Keratinocyte (primary cell): ENCODE measurements around the gene KLF2. TPM values are rescaled to one million over a fixed set of nuclear protein-coding genes. Genes with fewer than 3 reads are reported as not detected.

ENCODE experiments used
- DNase-seq: peaks from one replicate; pipeline ENCODE4 v3.0.0-alpha.2; 2011; ENCODE audit warnings: low read depth, missing footprints, low spot score
- FAIRE-seq: peaks from 2 replicates; lab custom pipeline; 2011; peaks lifted over from hg19 to GRCh38; lab: Jason Lieb, UNC
- H2AFZ ChIP-seq: 2 replicates; pipeline ENCODE4 v1.6.0; 2012; ENCODE audit warnings: low read length, control low read depth, inconsistent platforms; ENCODE audit not compliant: control insufficient read depth
- H3K27ac ChIP-seq: 2 replicates; pipeline ENCODE4 v1.5.1; 2011; ENCODE audit warnings: low read length; ENCODE audit not compliant: control insufficient read depth, insufficient read depth
- H3K27me3 ChIP-seq: 3 replicates; pipeline ENCODE4 v1.6.0; 2011; ENCODE audit warnings: low read length; ENCODE audit not compliant: control insufficient read depth, insufficient read depth; ENCODE audit errors: extremely low read depth
- H3K36me3 ChIP-seq, 2 experiments: 2 replicates in 1 of 2; 3 replicates in 1 of 2; pipeline ENCODE4 v1.5.1; 2011; ENCODE audit warnings: low read length in 2 of 2, mild to moderate bottlenecking in 1 of 2; ENCODE audit not compliant: control insufficient read depth in 2 of 2, insufficient read depth in 2 of 2; ENCODE audit errors: extremely low read depth in 1 of 2
- H3K4me1 ChIP-seq: 3 replicates; pipeline ENCODE4 v1.5.1; 2011; ENCODE audit warnings: low read length; ENCODE audit not compliant: control insufficient read depth, insufficient read depth; ENCODE audit errors: extremely low read depth
- H3K4me2 ChIP-seq: 3 replicates; pipeline ENCODE4 v1.6.0; 2011; ENCODE audit warnings: low read depth, low read length; ENCODE audit not compliant: control insufficient read depth, insufficient read depth; ENCODE audit errors: extremely low read depth
- H3K4me3 ChIP-seq, 3 experiments: fragments of 200-600 bp in 1 of 3; sonication (generic) in 1 of 3; 2 replicates in 2 of 3; 3 replicates in 1 of 3; pipeline ENCODE4 v1.5.1; 2011 to 2016; ENCODE audit warnings: low read length in 3 of 3, mild to moderate bottlenecking in 3 of 3, control low read depth in 2 of 3, inconsistent platforms in 1 of 3, low read depth in 1 of 3, mixed read lengths in 1 of 3, mixed run types in 1 of 3, moderate library complexity in 1 of 3; ENCODE audit not compliant: control insufficient read depth in 2 of 3, insufficient read depth in 2 of 3; ENCODE audit errors: extremely low read depth in 1 of 3
- H3K79me2 ChIP-seq: 2 replicates; pipeline ENCODE4 v1.6.0; 2012; ENCODE audit warnings: low read length; ENCODE audit not compliant: control insufficient read depth, insufficient read depth
- H3K9ac ChIP-seq: 3 replicates; pipeline ENCODE4 v1.6.0; 2011; ENCODE audit warnings: low read length; ENCODE audit not compliant: control insufficient read depth, insufficient read depth; ENCODE audit errors: extremely low read depth
- H3K9me1 ChIP-seq: 3 replicates; pipeline ENCODE4 v1.6.0; 2011; ENCODE audit warnings: low read length; ENCODE audit not compliant: control insufficient read depth, insufficient read depth; ENCODE audit errors: extremely low read depth
- H3K9me3 ChIP-seq: 2 replicates; pipeline ENCODE4 v1.5.1; 2012; ENCODE audit warnings: low read depth, low read length; ENCODE audit not compliant: control insufficient read depth
- H4K20me1 ChIP-seq: 3 replicates; pipeline ENCODE4 v1.6.0; 2011; ENCODE audit warnings: low read length; ENCODE audit not compliant: control insufficient read depth, insufficient read depth; ENCODE audit errors: extremely low read depth
- EZH2 ChIP-seq: IDR thresholded peaks from one replicate; pipeline ENCODE4 v1.6.1; 2012; ENCODE audit warnings: inconsistent platforms, mild to moderate bottlenecking, low read length, moderate library complexity
- dilution Hi-C: fragments of 300-500 bp; cut with MboI; formaldehyde crosslinking; loops from one replicate; pipeline ENCODE4 v1.7.0; 2020; ENCODE audit warnings: low sequenced_read_pairs; ENCODE audit not compliant: extremely low pct_ligation_motif_present
- polyA plus RNA-seq, 5 experiments: library from polyadenylated mRNA; depleted of rRNA in 3 of 5; stranded (reverse) in 3 of 5; stranded (forward) in 1 of 5; unstranded in 1 of 5; fragments of >200 nt; gene quantifications; 1 replicate in 1 of 5; 2 replicates in 3 of 5; 3 replicates in 1 of 5; pipeline versions ENCODE4 v1.2.1 to v1.2.3, GENCODE V29; 2011 to 2012; ENCODE audit warnings: missing spikeins in 2 of 5, low read depth in 1 of 5, low replicate concordance in 1 of 5
- TF ChIP-seq, protein P1 (sequence below), 3 experiments: IDR thresholded peaks in 1 of 3; conservative IDR thresholded peaks in 1 of 3; optimal IDR thresholded peaks in 1 of 3; 2 replicates in 2 of 3; 3 replicates in 1 of 3; pipeline versions ENCODE3 to v1.5.1; 2011; ENCODE audit warnings: low read length in 3 of 3, mild to moderate bottlenecking in 3 of 3, moderate library complexity in 2 of 3, control low read depth in 1 of 3, inconsistent platforms in 1 of 3; ENCODE audit not compliant: insufficient read depth in 2 of 3; ENCODE audit errors: extremely low read depth in 1 of 3

KLF2 gene
- polyA plus RNA-seq, 1 donor (not counting 4 experiments of a cell fraction or from before 2014, with no cell fraction given) = not detected

DNA sequence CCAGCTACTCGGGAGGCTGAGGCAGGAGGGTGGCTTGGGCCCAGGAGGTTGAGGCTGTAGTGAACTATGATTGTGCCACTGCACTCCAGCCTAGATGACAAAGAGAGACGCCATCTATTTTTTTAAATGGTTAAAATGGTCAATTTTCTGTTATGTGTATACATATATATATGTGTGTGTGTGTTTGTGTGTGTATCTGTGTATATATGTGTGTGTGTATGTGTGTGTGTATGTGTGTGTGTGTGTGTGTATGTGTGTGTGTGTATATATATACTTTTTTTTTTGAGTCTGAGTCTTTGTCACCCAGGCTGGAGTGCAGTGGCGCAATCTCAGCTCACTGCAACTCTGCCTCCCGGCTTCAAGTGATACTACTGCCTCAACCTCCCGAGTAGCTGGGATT lies 42.9 kb upstream of the KLF2 start:
- Histone ChIP-seq H3K79me2 (no peaks in the 10 kb centered on the region), H3K27ac (no peak overlapping the region), H3K4me3 (no peak overlapping the region), H3K9ac (no peak overlapping the region), H4K20me1 (no peaks in the 10 kb centered on the region), H3K27me3 (peaks cover 44% of the 10 kb centered on the region), H3K9me3 (no peaks in the 10 kb centered on the region), H2AFZ (no peak overlapping the region), H3K9me1 (no peaks in the 10 kb centered on the region), H3K36me3 (no peaks in the 10 kb centered on the region), H3K4me2 (no peak overlapping the region), H3K4me1 (peaks cover 6% of the 10 kb centered on the region)
- dilution Hi-C loops = no loop called here
- FAIRE-seq (no peak), DNase-seq (no peak)
- TF ChIP-seq EZH2 = no peak
- TF ChIP-seq, protein P1, sequence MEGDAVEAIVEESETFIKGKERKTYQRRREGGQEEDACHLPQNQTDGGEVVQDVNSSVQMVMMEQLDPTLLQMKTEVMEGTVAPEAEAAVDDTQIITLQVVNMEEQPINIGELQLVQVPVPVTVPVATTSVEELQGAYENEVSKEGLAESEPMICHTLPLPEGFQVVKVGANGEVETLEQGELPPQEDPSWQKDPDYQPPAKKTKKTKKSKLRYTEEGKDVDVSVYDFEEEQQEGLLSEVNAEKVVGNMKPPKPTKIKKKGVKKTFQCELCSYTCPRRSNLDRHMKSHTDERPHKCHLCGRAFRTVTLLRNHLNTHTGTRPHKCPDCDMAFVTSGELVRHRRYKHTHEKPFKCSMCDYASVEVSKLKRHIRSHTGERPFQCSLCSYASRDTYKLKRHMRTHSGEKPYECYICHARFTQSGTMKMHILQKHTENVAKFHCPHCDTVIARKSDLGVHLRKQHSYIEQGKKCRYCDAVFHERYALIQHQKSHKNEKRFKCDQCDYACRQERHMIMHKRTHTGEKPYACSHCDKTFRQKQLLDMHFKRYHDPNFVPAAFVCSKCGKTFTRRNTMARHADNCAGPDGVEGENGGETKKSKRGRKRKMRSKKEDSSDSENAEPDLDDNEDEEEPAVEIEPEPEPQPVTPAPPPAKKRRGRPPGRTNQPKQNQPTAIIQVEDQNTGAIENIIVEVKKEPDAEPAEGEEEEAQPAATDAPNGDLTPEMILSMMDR (optimal IDR thresholded peaks at IDR 0.05 in 1 of 3, IDR thresholded peaks at IDR 0.05 in 1 of 3, conservative IDR thresholded peaks at IDR 0.05 in 1 of 3; ENCODE audit: extremely low read depth in 1 of 3, insufficient read depth in 2 of 3, low read length in 3 of 3) = no peak

DNA sequence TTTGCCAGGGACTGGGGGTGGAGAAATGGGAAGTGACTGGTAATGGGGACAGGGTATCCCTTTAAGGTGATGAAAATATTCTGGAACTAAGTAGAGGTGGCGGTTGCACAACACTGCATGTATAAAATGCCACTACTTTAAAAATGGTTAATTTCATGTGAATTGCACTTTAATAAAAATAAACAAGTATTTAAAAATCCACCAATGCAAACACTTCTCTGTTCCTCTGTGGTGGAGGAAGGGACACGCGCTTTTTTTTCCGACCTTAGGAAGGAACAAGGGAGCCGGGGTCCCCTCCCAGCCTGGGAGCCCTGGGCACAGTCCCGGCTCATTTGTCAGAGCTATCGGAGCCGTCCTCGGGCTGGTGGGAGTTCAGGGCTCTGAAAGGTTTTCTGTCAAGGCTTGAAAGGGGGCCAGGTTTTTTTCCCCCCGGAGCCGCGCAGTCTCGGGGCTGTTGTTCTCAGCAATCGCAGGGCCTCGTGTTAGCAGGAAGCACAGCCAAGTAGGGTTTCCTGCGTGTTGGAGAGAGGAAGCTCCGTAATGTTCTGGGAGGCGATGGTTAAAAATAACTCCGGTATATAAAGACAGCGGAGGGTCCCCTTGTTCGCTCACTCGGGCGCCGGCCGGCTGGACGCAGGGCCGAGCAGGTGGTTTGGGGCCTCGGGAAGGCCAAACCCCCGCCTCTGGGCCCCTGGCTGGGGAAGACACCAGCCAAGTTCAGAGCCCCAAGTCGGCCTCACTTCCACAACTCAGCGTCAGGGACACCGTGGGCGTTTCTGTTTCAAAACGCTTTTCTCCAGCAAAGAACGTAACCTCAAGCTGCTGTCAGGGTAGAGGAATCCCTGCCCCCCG lies 41.2 kb upstream of the KLF2 start:
- no peaks in the 10 kb centered on the region for H4K20me1 ChIP-seq
- peaks cover 6% of the 10 kb centered on the region for H3K4me1 ChIP-seq
- dilution Hi-C loops = no loop called here
- peaks cover 45% of the 10 kb centered on the region for H3K27me3 ChIP-seq
- H2AFZ ChIP-seq = peak overlapping the region; percentile 37
- no peak overlapping the region for H3K27ac ChIP-seq
- DNase-seq = no peak
- H3K4me3 ChIP-seq = no peak overlapping the region
- no peaks in the 10 kb centered on the region for H3K36me3 ChIP-seq
- H3K4me2 ChIP-seq = peak overlapping the region; percentile 64
- H3K9ac ChIP-seq = peak overlapping the region; percentile 6
- H3K9me1 ChIP-seq = no peaks in the 10 kb centered on the region
- H3K9me3 ChIP-seq = no peaks in the 10 kb centered on the region
- FAIRE-seq = no peak
- no peaks in the 10 kb centered on the region for H3K79me2 ChIP-seq
- TF ChIP-seq, protein P1 (optimal IDR thresholded peaks at IDR 0.05 in 1 of 3, IDR thresholded peaks at IDR 0.05 in 1 of 3, conservative IDR thresholded peaks at IDR 0.05 in 1 of 3; ENCODE audit: extremely low read depth in 1 of 3, insufficient read depth in 2 of 3, low read length in 3 of 3) = no peak
- no peak for TF ChIP-seq EZH2
